SU-DHL-6 (cell line): Measurements from ENCODE around the gene LAMA3.

Source experiments
- EZH2phosphoT487 ChIP-seq: fragments of 200-600 bp; sonication (generic), shearing (Covaris generic); conservative IDR thresholded peaks from 2 replicates; pipeline ENCODE4 v1.6.1; 2018; ENCODE audit warnings: mild to moderate bottlenecking, antibody characterized with exemption, low read length, moderate library complexity, mixed read lengths
- TF ChIP-seq, protein P1 (sequence below): fragments of 200-600 bp; sonication (generic); IDR thresholded peaks from one replicate; pipeline ENCODE4 v1.5.1; 2017; ENCODE audit warnings: antibody characterized with exemption, mild to moderate bottlenecking, low read length, moderate library complexity; ENCODE audit not compliant: insufficient read depth, poor library complexity, severe bottlenecking

DNA sequence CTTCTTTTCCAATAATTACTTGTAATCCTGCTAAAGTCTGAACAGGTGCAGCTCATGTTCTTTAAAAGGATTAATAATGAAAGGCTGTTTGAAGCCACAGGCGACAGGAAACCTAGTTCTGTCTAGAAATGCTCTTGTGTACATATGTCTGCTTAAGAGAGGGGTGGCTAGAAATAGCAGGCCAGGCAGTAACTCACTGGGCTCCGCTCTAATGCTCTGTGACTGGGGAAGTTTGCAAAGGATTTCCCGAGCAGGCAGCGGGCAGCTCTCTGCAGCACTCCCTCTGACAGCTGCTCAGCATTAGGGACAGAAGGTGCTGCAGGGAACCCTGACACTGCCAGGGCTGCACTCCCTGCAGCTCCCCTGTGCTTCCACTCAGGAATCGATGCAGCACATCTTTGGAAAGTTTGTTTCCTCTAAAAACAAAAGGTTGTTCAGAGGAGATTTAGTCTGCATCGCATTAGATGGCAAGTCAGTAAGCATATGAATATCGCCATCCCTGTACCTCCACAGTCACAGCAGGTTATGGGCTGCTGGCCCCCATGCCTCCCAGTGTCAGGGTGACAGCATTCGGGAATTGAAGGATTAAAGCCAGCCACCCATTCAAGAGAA lies 292.2 kb downstream of the LAMA3 start:
- TF ChIP-seq, protein P1, sequence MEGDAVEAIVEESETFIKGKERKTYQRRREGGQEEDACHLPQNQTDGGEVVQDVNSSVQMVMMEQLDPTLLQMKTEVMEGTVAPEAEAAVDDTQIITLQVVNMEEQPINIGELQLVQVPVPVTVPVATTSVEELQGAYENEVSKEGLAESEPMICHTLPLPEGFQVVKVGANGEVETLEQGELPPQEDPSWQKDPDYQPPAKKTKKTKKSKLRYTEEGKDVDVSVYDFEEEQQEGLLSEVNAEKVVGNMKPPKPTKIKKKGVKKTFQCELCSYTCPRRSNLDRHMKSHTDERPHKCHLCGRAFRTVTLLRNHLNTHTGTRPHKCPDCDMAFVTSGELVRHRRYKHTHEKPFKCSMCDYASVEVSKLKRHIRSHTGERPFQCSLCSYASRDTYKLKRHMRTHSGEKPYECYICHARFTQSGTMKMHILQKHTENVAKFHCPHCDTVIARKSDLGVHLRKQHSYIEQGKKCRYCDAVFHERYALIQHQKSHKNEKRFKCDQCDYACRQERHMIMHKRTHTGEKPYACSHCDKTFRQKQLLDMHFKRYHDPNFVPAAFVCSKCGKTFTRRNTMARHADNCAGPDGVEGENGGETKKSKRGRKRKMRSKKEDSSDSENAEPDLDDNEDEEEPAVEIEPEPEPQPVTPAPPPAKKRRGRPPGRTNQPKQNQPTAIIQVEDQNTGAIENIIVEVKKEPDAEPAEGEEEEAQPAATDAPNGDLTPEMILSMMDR: no peak
- no peak for TF ChIP-seq EZH2phosphoT487
